H9 (cell line): Measurements from ENCODE around the gene HS3ST2. TPM values are rescaled to one million over a fixed set of nuclear protein-coding genes. Genes with fewer than 3 reads are reported as not detected.

Experiments used
- DNase-seq: peaks from one replicate; pipeline ENCODE4 v3.0.0-alpha.2; 2017
- H2AFZ ChIP-seq: one replicate; pipeline ENCODE4 v1.6.1; 2013; ENCODE audit warnings: mild to moderate bottlenecking, low read length, control low read depth, moderate library complexity
- H2AK5ac ChIP-seq: 2 replicates; pipeline ENCODE4 v1.6.1; 2013; ENCODE audit warnings: low read length, control low read depth, mixed read lengths; ENCODE audit not compliant: insufficient read length
- H2BK120ac ChIP-seq: one replicate; pipeline ENCODE4 v1.6.1; 2013; ENCODE audit warnings: low read depth, mild to moderate bottlenecking, low read length, control low read depth, inconsistent platforms; ENCODE audit not compliant: poor library complexity, severe bottlenecking
- H2BK12ac ChIP-seq: 2 replicates; pipeline ENCODE4 v1.6.1; 2013; ENCODE audit warnings: low read length, control low read depth, mixed read lengths, low read depth; ENCODE audit not compliant: insufficient read length
- H2BK15ac ChIP-seq: 2 replicates; pipeline ENCODE4 v1.6.1; 2013; ENCODE audit warnings: low read depth, low read length, control low read depth
- H2BK20ac ChIP-seq: one replicate; pipeline ENCODE4 v1.6.1; 2013; ENCODE audit warnings: low read depth, mild to moderate bottlenecking, low read length, control low read depth, inconsistent platforms; ENCODE audit not compliant: poor library complexity, severe bottlenecking
- H2BK5ac ChIP-seq: 2 replicates; pipeline ENCODE4 v1.6.1; 2013; ENCODE audit warnings: low read length, control low read depth, mixed read lengths; ENCODE audit not compliant: insufficient read length
- H3K14ac ChIP-seq: 2 replicates; pipeline ENCODE4 v1.6.1; 2013; ENCODE audit warnings: low read length, control low read depth; ENCODE audit not compliant: insufficient read depth
- H3K18ac ChIP-seq: 2 replicates; pipeline ENCODE4 v1.6.1; 2013; ENCODE audit warnings: low read depth, mild to moderate bottlenecking, mixed read lengths, low read length, control low read depth; ENCODE audit not compliant: insufficient read length
- H3K23ac ChIP-seq: 2 replicates; pipeline ENCODE4 v1.6.1; 2013; ENCODE audit warnings: low read length, control low read depth, mixed read lengths, low read depth; ENCODE audit not compliant: insufficient read length
- H3K23me2 ChIP-seq: 2 replicates; pipeline ENCODE4 v1.6.1; 2013; ENCODE audit warnings: low read depth, mild to moderate bottlenecking, mixed read lengths, low read length, control low read depth; ENCODE audit not compliant: insufficient read length, poor library complexity, severe bottlenecking
- H3K27ac ChIP-seq: 2 replicates; pipeline ENCODE4 v1.5.1; 2013; ENCODE audit warnings: low read length, control low read depth, mixed read lengths, low read depth; ENCODE audit not compliant: insufficient read length
- H3K27me3 ChIP-seq: 2 replicates; pipeline ENCODE4 v1.6.1; 2013; ENCODE audit warnings: low read length, control low read depth, inconsistent platforms; ENCODE audit not compliant: insufficient read depth
- H3K4ac ChIP-seq: 2 replicates; pipeline ENCODE4 v1.6.1; 2013; ENCODE audit warnings: low read depth, mild to moderate bottlenecking, control low read depth, inconsistent platforms, low read length, moderate library complexity
- H3K4me1 ChIP-seq: 2 replicates; pipeline ENCODE4 v1.6.1; 2013; ENCODE audit warnings: low read length, control low read depth, inconsistent platforms; ENCODE audit not compliant: insufficient read depth
- H3K4me2 ChIP-seq: 2 replicates; pipeline ENCODE4 v1.6.1; 2013; ENCODE audit warnings: low read length, control low read depth, mixed read lengths; ENCODE audit not compliant: insufficient read length, insufficient read depth
- H3K56ac ChIP-seq: 2 replicates; pipeline ENCODE4 v1.6.1; 2013; ENCODE audit warnings: low read depth, mild to moderate bottlenecking, mixed read lengths, low read length, control low read depth; ENCODE audit not compliant: insufficient read length
- H3K79me1 ChIP-seq: 2 replicates; pipeline ENCODE4 v1.6.1; 2013; ENCODE audit warnings: low read depth, mild to moderate bottlenecking, moderate library complexity, low read length, control low read depth, inconsistent platforms; ENCODE audit not compliant: insufficient read depth, poor library complexity, severe bottlenecking
- H3K79me2 ChIP-seq: 2 replicates; pipeline ENCODE4 v1.6.1; 2013; ENCODE audit warnings: low read length, control low read depth, inconsistent platforms; ENCODE audit not compliant: insufficient read depth
- H3K9ac ChIP-seq: 2 replicates; pipeline ENCODE4 v1.6.1; 2013; ENCODE audit warnings: low read length, control low read depth, mixed read lengths; ENCODE audit not compliant: insufficient read length; ENCODE audit errors: extremely low read depth
- H3K9me3 ChIP-seq: one replicate; pipeline ENCODE4 v1.6.1; 2013; ENCODE audit warnings: low read depth, low read length, inconsistent platforms; ENCODE audit not compliant: control insufficient read depth
- H3T11ph ChIP-seq: one replicate; pipeline ENCODE4 v1.6.1; 2013; ENCODE audit warnings: mild to moderate bottlenecking, low read length, control low read depth, inconsistent platforms
- H4K20me1 ChIP-seq: one replicate; pipeline ENCODE4 v1.6.1; 2013; ENCODE audit not compliant: control insufficient read depth, insufficient read length, insufficient read depth
- H4K5ac ChIP-seq: 2 replicates; pipeline ENCODE4 v1.6.1; 2013; ENCODE audit warnings: low read depth, mild to moderate bottlenecking, mixed read lengths, low read length, control low read depth; ENCODE audit not compliant: insufficient read length
- H4K8ac ChIP-seq: replicated peaks from 2 replicates; pipeline ENCODE4 v1.6.1; 2013; ENCODE audit warnings: low read length, control low read depth, mixed read lengths, low read depth; ENCODE audit not compliant: insufficient read length
- H4K91ac ChIP-seq: 2 replicates; pipeline ENCODE4 v1.6.1; 2013; ENCODE audit warnings: low read depth, mild to moderate bottlenecking, moderate library complexity, mixed read lengths, low read length, control low read depth; ENCODE audit not compliant: insufficient read length
- H3K27ac Mint-ChIP-seq, 3 experiments: 2 replicates in 2 of 3; 3 replicates in 1 of 3; pipeline ENCODE4 v1.8.0; 2020 to 2021; ENCODE audit warnings: mixed read lengths in 3 of 3, mild to moderate bottlenecking in 1 of 3, moderate library complexity in 1 of 3
- H3K27me3 Mint-ChIP-seq: 2 replicates; pipeline ENCODE4 v1.8.0; 2021; ENCODE audit warnings: low read depth, mild to moderate bottlenecking, moderate library complexity, mixed read lengths
- H3K36me3 Mint-ChIP-seq, 3 experiments: 2 replicates in 2 of 3; 3 replicates in 1 of 3; pipeline ENCODE4 v1.8.0; 2020 to 2021; ENCODE audit warnings: low read depth in 3 of 3, mixed read lengths in 3 of 3; ENCODE audit not compliant: insufficient read depth in 1 of 3
- H3K4me1 Mint-ChIP-seq, 2 experiments: 2 replicates each; pipeline ENCODE4 v1.8.0; 2020; ENCODE audit warnings: mixed read lengths in 2 of 2
- H3K4me3 Mint-ChIP-seq, 2 experiments: 2 replicates in 1 of 2; 3 replicates in 1 of 2; pipeline ENCODE4 v1.8.0; 2020 to 2021; ENCODE audit warnings: mild to moderate bottlenecking in 2 of 2, mixed read lengths in 2 of 2, moderate library complexity in 1 of 2
- H3K9me3 Mint-ChIP-seq, 2 experiments: 2 replicates in 1 of 2; 3 replicates in 1 of 2; pipeline ENCODE4 v1.8.0; 2020; ENCODE audit warnings: mild to moderate bottlenecking in 2 of 2, mixed read lengths in 2 of 2, moderate library complexity in 1 of 2
- CTCF ChIP-seq: fragments of 200-600 bp; sonication (generic); conservative IDR thresholded peaks from 3 replicates; pipeline ENCODE4 v1.8.0; 2021; ENCODE audit warnings: antibody characterized with exemption, mild to moderate bottlenecking
- WGBS: extraction: QIAGEN DNeasy Blood & Tissue Kit; methylation state at CpG from one replicate; pipeline ENCODE4 v1.1.7; 2013; ENCODE audit warnings: missing lambda C conversion rate, low lambda C conversion rate, mixed read lengths; ENCODE audit not compliant: insufficient read length; ENCODE audit errors: extremely low coverage; 5-methylcytosine and 5-hydroxymethylcytosine counted together
- total RNA-seq: library from RNA; stranded (reverse); gene quantifications from 2 replicates; pipeline ENCODE4 v1.2.1, GENCODE V29; 2021

The HS3ST2 gene
- total RNA-seq, 1 experiment from 2014 or later, result 3.1 TPM

- no peak overlapping the region for H3K4ac ChIP-seq
- no peak overlapping the region for H4K8ac ChIP-seq
- H3K56ac ChIP-seq, result no peak overlapping the region
- no peak overlapping the region for H4K91ac ChIP-seq
- no peak for DNase-seq
- no peak for TF ChIP-seq CTCF
- no peak overlapping the region for H2BK15ac ChIP-seq
- H3K27me3 ChIP-seq, result no peaks in the 10 kb centered on the region
- WGBS, result no CpG with 5 or more reads among the region's 6 CpGs
- Mint-ChIP-seq H3K9me3 (peaks cover 0 to 4% of the 10 kb centered on the region in 2 experiments; a peak in 2 of 5 replicates), H3K27me3 (no peaks in the 10 kb centered on the region; the same call in 1 of the 2 replicates), H3K36me3 (no peaks in the 10 kb centered on the region), H3K4me1 (peaks cover 26 to 35% of the 10 kb centered on the region in 2 experiments), H3K27ac (no peak overlapping the region), H3K4me3 (no peak overlapping the region)
- H4K5ac ChIP-seq, result no peak overlapping the region
- H2BK20ac ChIP-seq, result no peak overlapping the region
- H2BK12ac ChIP-seq, result no peak overlapping the region
- H3K23me2 ChIP-seq, result no peaks in the 10 kb centered on the region
- H3K9me3 ChIP-seq, result no peaks in the 10 kb centered on the region
- H2AK5ac ChIP-seq, result no peak overlapping the region
- H3K18ac ChIP-seq, result no peak overlapping the region
- peaks cover 3% of the 10 kb centered on the region for H3K4me1 ChIP-seq
- H2BK120ac ChIP-seq, result no peak overlapping the region
- no peaks in the 10 kb centered on the region for H3K79me2 ChIP-seq
- no peaks in the 10 kb centered on the region for H3K79me1 ChIP-seq
- H2BK5ac ChIP-seq, result no peak overlapping the region
- no peak overlapping the region for H3K4me2 ChIP-seq
- no peak overlapping the region for H2AFZ ChIP-seq
- no peak overlapping the region for H3T11ph ChIP-seq
- no peak overlapping the region for H3K23ac ChIP-seq
- no peak overlapping the region for H3K27ac ChIP-seq
- H3K9ac ChIP-seq, result no peak overlapping the region
- H3K14ac ChIP-seq, result no peak overlapping the region
- H4K20me1 ChIP-seq, result no peaks in the 10 kb centered on the region
Observed at GRCh38 chr16:22937169-22937568, 123.2 kb downstream of the HS3ST2 start.
